Activated naive CD8-positive, alpha-beta T cell treated with anti-CD3 and anti-CD28 coated beads, Interleukin-2, amount 50 U/mL, for 24 hours (primary cell): ENCODE data around the gene CDKAL1.
"Not testable (repeated sequence)": the region's sequence is repeated elsewhere in the genome, so short reads cannot be mapped to it uniquely, and the experiment has no call there.

Experiments
- ATAC-seq: fragments of 150-1000 bp; cut with Tn5 transposase; one replicate; pipeline ENCODE4 v1.10.0; 2021
- DNase-seq: peaks from one replicate; pipeline ENCODE4 v3.0.0; 2021
- H3K27ac Mint-ChIP-seq: one replicate; pipeline ENCODE4 v1.8.0; 2021; ENCODE audit warnings: mild to moderate bottlenecking, mixed read lengths
- H3K27me3 Mint-ChIP-seq: one replicate; pipeline ENCODE4 v1.8.0; 2021; ENCODE audit warnings: mixed read lengths
- H3K36me3 Mint-ChIP-seq: one replicate; pipeline ENCODE4 v1.8.0; 2021; ENCODE audit warnings: low read depth, mixed read lengths
- H3K4me1 Mint-ChIP-seq: one replicate; pipeline ENCODE4 v1.8.0; 2021; ENCODE audit warnings: mixed read lengths
- H3K4me3 Mint-ChIP-seq: one replicate; pipeline ENCODE4 v1.8.0; 2021; ENCODE audit warnings: mild to moderate bottlenecking, moderate library complexity, mixed read lengths
- H3K9me3 Mint-ChIP-seq: one replicate; pipeline ENCODE4 v1.8.0; 2021; ENCODE audit warnings: mixed read lengths

Gene CDKAL1

DNA sequence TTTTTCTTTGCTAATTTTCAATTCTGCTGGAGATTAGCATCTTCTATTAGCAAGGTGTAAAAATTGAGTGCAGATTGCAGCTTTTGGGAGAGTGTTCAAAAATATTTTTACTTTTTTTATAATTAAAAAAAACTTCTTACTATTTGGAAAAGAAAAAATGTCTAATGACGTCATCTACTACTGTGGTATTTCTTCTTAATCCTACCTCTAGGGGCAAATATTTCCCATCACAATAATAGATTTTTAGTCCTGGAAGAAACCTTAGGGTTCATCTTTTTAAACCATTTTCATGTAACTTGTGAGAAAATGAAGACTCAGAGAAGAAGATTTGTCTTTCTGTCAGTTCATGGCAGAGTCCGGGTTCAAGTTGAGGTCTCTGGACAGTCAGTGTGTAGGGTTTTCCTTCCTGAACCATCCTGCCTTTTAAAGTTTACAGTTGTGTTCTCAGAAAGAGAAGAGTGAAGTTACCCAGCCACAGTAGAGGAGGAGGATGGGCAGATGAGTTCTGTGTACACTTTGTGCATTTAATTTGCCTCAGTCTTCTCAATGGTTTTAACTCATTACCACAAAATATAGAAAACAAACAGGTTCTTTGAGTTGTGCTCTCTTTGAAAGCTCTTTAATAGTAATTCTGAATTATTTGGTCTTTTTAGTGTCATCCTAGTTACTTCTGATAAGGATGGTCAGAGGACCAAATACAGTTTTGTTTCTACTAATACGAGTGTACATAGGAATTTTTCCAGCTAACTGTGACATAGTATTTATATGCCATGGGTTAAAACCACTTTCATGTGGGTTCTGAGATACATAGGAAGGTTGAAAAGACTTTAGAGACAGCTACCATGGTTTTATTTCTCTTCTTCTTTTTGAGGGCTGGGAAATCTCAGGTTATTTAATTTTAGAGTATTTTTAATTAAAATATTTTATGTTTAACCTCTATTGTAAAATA lies 184.7 kb downstream of the CDKAL1 start:
- DNase-seq (no peak), ATAC-seq (peak; percentile 52)
- peak overlapping the region; percentile 68 for H3K27ac Mint-ChIP-seq
- H3K36me3 Mint-ChIP-seq, result peaks cover 14% of the 10 kb centered on the region
- H3K4me3 Mint-ChIP-seq, result peak overlapping the region; percentile 13
- no peaks in the 10 kb centered on the region for H3K9me3 Mint-ChIP-seq
- H3K4me1 Mint-ChIP-seq, result peaks cover 39% of the 10 kb centered on the region
- H3K27me3 Mint-ChIP-seq, result no peaks in the 10 kb centered on the region

- peaks cover 15% of the 10 kb centered on the region for H3K36me3 Mint-ChIP-seq
- no peaks in the 10 kb centered on the region for H3K27me3 Mint-ChIP-seq
- DNase-seq (no peak), ATAC-seq (no peak)
- H3K4me3 Mint-ChIP-seq, result no peak overlapping the region
- peaks cover 39% of the 10 kb centered on the region for H3K4me1 Mint-ChIP-seq
- peak overlapping the region; percentile 53 for H3K27ac Mint-ChIP-seq
- no peaks in the 10 kb centered on the region for H3K9me3 Mint-ChIP-seq
Observed at GRCh38 chr6:20719980-20720379, 185.7 kb downstream of the CDKAL1 start.

DNA sequence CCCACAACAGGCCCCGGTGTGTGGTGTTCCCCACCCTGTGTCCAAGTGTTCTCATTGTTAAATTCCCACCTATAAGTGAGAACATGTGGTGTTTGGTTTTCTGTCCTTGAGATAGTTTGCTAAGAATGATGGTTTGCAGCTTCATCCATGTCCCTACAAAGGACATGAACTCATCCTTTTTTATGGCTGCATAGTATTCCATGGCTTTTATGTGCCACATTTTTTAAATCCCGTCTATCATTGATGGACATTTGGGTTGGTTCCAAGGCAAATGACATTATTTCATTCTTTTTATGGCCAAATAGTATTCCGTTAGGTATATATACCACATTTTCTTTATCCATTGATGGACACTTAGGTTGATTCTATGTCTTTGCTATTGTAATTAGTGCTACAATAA lies 186.9 kb downstream of the CDKAL1 start:
- DNase-seq, H3K9me3 Mint-ChIP-seq, H3K27me3 Mint-ChIP-seq, ATAC-seq, H3K4me3 Mint-ChIP-seq, H3K27ac Mint-ChIP-seq: not testable (repeated sequence)
- Mint-ChIP-seq H3K36me3 (peaks cover 20% of the 10 kb centered on the region), H3K4me1 (peaks cover 39% of the 10 kb centered on the region)

- H3K36me3 Mint-ChIP-seq, result peaks cover 25% of the 10 kb centered on the region
- no peak for ATAC-seq
- H3K4me1 Mint-ChIP-seq, result peaks cover 39% of the 10 kb centered on the region
- H3K9me3 Mint-ChIP-seq, result no peaks in the 10 kb centered on the region
- H3K27ac Mint-ChIP-seq, result no peak overlapping the region
- H3K4me3 Mint-ChIP-seq, result no peak overlapping the region
- DNase-seq, result no peak
- no peaks in the 10 kb centered on the region for H3K27me3 Mint-ChIP-seq
Observed at GRCh38 chr6:20722455-20722854, 188.2 kb downstream of the CDKAL1 start.

DNA sequence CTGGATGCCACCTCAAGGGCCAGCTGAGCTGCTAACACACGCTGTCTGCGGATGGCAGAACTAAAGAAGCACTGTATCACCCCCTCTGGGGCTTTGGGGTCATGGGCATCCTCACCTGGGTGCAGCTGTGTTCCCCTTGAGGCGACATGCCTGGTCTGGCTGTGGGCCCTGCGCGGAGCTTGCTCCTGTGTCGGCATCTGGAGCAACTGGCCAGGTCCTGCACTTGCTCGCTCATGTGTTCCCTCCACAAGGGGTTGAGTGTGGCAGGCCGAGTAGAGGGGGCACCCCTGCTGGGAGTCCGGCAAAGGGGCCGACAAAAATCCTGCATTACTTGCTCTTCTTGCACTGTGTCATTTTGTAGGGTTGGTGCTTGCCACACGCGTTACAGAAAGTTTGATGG lies 189.0 kb downstream of the CDKAL1 start:
- Mint-ChIP-seq H3K27ac (no peak overlapping the region), H3K36me3 (peaks cover 26% of the 10 kb centered on the region), H3K4me1 (peaks cover 32% of the 10 kb centered on the region), H3K27me3 (no peaks in the 10 kb centered on the region), H3K9me3 (no peaks in the 10 kb centered on the region), H3K4me3 (no peak overlapping the region)
- DNase-seq (no peak), ATAC-seq (no peak)

GRCh38 chr6:20724443-20725190 lies 190.4 kb downstream of the CDKAL1 start:
- Mint-ChIP-seq H3K9me3 (no peaks in the 10 kb centered on the region), H3K4me1 (peaks cover 20% of the 10 kb centered on the region), H3K27me3 (no peaks in the 10 kb centered on the region), H3K36me3 (peaks cover 27% of the 10 kb centered on the region), H3K27ac (no peak overlapping the region), H3K4me3 (no peak overlapping the region)
- no peak for DNase-seq
- no peak for ATAC-seq

DNA sequence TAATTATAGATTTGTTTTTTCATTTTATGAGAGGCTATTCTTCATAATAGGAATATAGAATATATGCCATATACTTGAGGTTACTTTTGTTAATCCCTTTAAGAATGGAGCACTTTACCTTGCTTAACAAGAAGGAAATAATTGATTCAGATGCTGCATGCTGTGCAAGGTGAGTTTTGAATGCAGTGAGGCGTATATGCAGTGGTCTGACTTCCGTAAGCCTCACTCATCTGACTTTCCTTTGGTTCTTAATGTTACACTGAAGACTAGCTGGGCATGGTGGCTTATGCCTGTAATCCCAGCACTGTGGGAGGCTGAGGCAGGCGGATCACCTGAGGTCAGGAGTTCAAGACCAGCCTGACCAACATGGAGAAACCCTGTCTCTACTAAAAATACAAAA lies 191.0 kb downstream of the CDKAL1 start:
- peaks cover 33% of the 10 kb centered on the region for H3K36me3 Mint-ChIP-seq
- H3K27ac Mint-ChIP-seq, result not testable (repeated sequence)

GRCh38 chr6:20729086-20729485 lies 194.8 kb downstream of the CDKAL1 start:
- H3K36me3 Mint-ChIP-seq, result peaks cover 29% of the 10 kb centered on the region
- H3K4me1 Mint-ChIP-seq, result peaks cover 6% of the 10 kb centered on the region
- H3K9me3 Mint-ChIP-seq, result no peaks in the 10 kb centered on the region
- no peaks in the 10 kb centered on the region for H3K27me3 Mint-ChIP-seq
- no peak for DNase-seq
- no peak overlapping the region for H3K27ac Mint-ChIP-seq
- H3K4me3 Mint-ChIP-seq, result no peak overlapping the region
- ATAC-seq, result no peak

More for the DNA sequence above, 191.0 kb downstream of the CDKAL1 start:
- ATAC-seq, H3K27me3 Mint-ChIP-seq, DNase-seq, H3K4me3 Mint-ChIP-seq, H3K9me3 Mint-ChIP-seq: not testable (repeated sequence)
- H3K4me1 Mint-ChIP-seq, result peaks cover 15% of the 10 kb centered on the region

DNA sequence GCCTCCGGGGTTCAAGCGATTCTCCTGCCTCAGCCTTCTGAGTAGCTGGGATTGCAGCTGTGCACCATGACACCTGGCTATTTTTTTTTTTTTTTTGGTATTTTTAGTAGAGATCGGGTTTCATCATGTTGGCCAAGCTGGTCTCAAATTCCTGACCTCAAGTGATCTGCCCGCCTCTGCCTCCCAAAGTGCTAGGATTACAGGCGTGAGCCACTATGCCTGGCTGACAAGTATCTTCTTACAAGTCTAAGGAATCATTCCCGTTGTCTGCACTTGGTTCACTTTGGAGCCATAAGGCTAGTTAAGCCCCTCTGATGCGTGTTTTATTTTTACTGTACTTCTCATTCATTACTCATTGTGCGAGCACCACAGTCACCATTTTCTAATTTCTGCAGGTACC lies 198.1 kb downstream of the CDKAL1 start:
- not testable (repeated sequence) for H3K27ac Mint-ChIP-seq, H3K4me1 Mint-ChIP-seq, H3K9me3 Mint-ChIP-seq, H3K4me3 Mint-ChIP-seq, ATAC-seq, H3K27me3 Mint-ChIP-seq, DNase-seq
- peaks cover 20% of the 10 kb centered on the region for H3K36me3 Mint-ChIP-seq

DNA sequence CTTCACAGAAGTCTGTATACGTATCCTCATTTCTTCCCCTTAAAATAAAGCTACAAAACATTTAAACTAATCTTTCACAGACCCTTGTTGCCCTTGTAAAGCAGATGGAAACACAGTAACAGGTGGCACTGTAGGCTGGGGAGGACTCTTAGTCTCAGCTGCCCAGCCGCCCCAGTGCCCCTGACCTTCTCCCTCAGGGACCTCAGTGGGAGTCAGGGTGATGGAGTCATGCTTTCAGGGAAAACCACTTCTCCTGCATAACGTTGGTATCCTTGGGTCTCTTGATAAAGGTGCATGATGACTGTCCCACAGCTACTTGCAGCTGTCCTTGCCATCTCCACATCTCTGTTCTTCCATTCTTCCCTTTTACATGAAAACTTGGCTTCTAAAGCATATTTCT lies 198.6 kb downstream of the CDKAL1 start:
- H3K4me3 Mint-ChIP-seq, result no peak overlapping the region
- ATAC-seq, result no peak

GRCh38 chr6:20737912-20738311 lies 203.7 kb downstream of the CDKAL1 start:
- H3K36me3 Mint-ChIP-seq, result peaks cover 32% of the 10 kb centered on the region
- no peaks in the 10 kb centered on the region for H3K9me3 Mint-ChIP-seq
- H3K27me3 Mint-ChIP-seq, result no peaks in the 10 kb centered on the region
- DNase-seq (no peak), ATAC-seq (no peak)
- H3K27ac Mint-ChIP-seq, result no peak overlapping the region
- H3K4me3 Mint-ChIP-seq, result no peak overlapping the region
- no peaks in the 10 kb centered on the region for H3K4me1 Mint-ChIP-seq

More for the DNA sequence above, 198.6 kb downstream of the CDKAL1 start:
- H3K4me1 Mint-ChIP-seq, result peaks cover 6% of the 10 kb centered on the region
- no peak for DNase-seq
- no peak overlapping the region for H3K27ac Mint-ChIP-seq
- H3K9me3 Mint-ChIP-seq, result no peaks in the 10 kb centered on the region
- peaks cover 20% of the 10 kb centered on the region for H3K36me3 Mint-ChIP-seq
- no peaks in the 10 kb centered on the region for H3K27me3 Mint-ChIP-seq

- no peak overlapping the region for H3K4me3 Mint-ChIP-seq
- H3K27me3 Mint-ChIP-seq, result no peaks in the 10 kb centered on the region
- H3K27ac Mint-ChIP-seq, result no peak overlapping the region
- DNase-seq (no peak), ATAC-seq (no peak)
- peaks cover 40% of the 10 kb centered on the region for H3K36me3 Mint-ChIP-seq
- H3K9me3 Mint-ChIP-seq, result no peaks in the 10 kb centered on the region
- no peaks in the 10 kb centered on the region for H3K4me1 Mint-ChIP-seq
Observed at GRCh38 chr6:20740088-20740487, 205.8 kb downstream of the CDKAL1 start.

- no peak for ATAC-seq
- H3K9me3 Mint-ChIP-seq, result no peaks in the 10 kb centered on the region
- no peak for DNase-seq
- H3K27me3 Mint-ChIP-seq, result no peaks in the 10 kb centered on the region
- H3K36me3 Mint-ChIP-seq, result peaks cover 40% of the 10 kb centered on the region
- no peak overlapping the region for H3K27ac Mint-ChIP-seq
- peaks cover 2% of the 10 kb centered on the region for H3K4me1 Mint-ChIP-seq
- H3K4me3 Mint-ChIP-seq, result no peak overlapping the region
Observed at GRCh38 chr6:20740727-20741126, 206.5 kb downstream of the CDKAL1 start.

DNA sequence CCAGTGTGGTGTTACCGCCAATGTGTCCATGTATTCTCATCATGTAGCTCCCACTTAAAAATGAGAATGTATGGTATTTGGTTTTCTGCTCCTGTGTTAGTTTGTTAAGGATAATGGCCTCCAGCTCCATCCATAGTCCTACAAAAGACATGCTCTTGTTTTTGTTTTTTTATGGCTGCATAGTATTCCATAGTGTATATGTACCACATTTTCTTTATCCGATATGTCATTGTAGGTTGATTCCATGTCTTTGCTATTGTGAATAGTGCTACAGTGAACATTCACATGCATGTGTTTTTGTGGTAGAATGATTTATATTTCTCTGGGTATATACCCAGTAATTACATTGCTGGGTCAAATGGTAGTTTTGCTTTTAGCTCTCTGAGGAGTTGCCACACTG lies 207.2 kb downstream of the CDKAL1 start:
- Mint-ChIP-seq H3K9me3 (no peaks in the 10 kb centered on the region), H3K4me1 (peaks cover 10% of the 10 kb centered on the region), H3K4me3 (no peak overlapping the region), H3K27ac (no peak overlapping the region), H3K36me3 (peaks cover 38% of the 10 kb centered on the region), H3K27me3 (no peaks in the 10 kb centered on the region)
- no peak for DNase-seq
- no peak for ATAC-seq
